Measurements from ENCODE around the gene GAPVD1.

The GAPVD1 gene

GRCh38 chr9:125337236-125337635 is 75.6 kb downstream of the GAPVD1 start:
- CTCF ChIA-PET = no interaction called here

GRCh38 chr9:125338929-125339328 is 77.3 kb downstream of the GAPVD1 start:
- ChIA-PET CTCF (no interaction called here), POLR2A (no interaction called here)
- TF ChIP-seq ZNF384 (IDR thresholded peaks at IDR 0.05) (no peak), NFRKB (IDR thresholded peaks at IDR 0.05) (no peak), L3MBTL2 (conservative IDR thresholded peaks at IDR 0.05) (no peak), LEF1 (IDR thresholded peaks at IDR 0.05; ENCODE audit: borderline replicate concordance) (no peak), FOXM1 (IDR thresholded peaks at IDR 0.05; ENCODE audit: borderline replicate concordance) (no peak), HDGF (IDR thresholded peaks at IDR 0.05; ENCODE audit: borderline replicate concordance) (no peak), CTBP1 (IDR thresholded peaks at IDR 0.05; ENCODE audit: borderline replicate concordance) (no peak), PKNOX1 (IDR thresholded peaks at IDR 0.05) (no peak), FOXA1 (IDR thresholded peaks at IDR 0.05) (no peak), SP1 (IDR thresholded peaks at IDR 0.05) (no peak), BHLHE40 (IDR thresholded peaks at IDR 0.05; ENCODE audit: borderline replicate concordance) (no peak), SUZ12 (IDR thresholded peaks at IDR 0.05) (no peak)
- no peak for DNase-seq (ENCODE audit: extremely low spot score)

More at GRCh38 chr9:125337236-125337635, 75.6 kb downstream of the GAPVD1 start:
- TF ChIP-seq BHLHE40 (IDR thresholded peaks at IDR 0.05; ENCODE audit: borderline replicate concordance) (no peak), L3MBTL2 (conservative IDR thresholded peaks at IDR 0.05) (no peak), NFRKB (IDR thresholded peaks at IDR 0.05) (no peak), LEF1 (IDR thresholded peaks at IDR 0.05; ENCODE audit: borderline replicate concordance) (no peak), ELF4 (IDR thresholded peaks at IDR 0.05) (no peak), PKNOX1 (IDR thresholded peaks at IDR 0.05) (no peak), SP1 (IDR thresholded peaks at IDR 0.05) (no peak), SUZ12 (IDR thresholded peaks at IDR 0.05) (no peak), ZNF384 (IDR thresholded peaks at IDR 0.05) (no peak), FOXA1 (IDR thresholded peaks at IDR 0.05) (no peak), FOXK2 (IDR thresholded peaks at IDR 0.05) (no peak), CTBP1 (IDR thresholded peaks at IDR 0.05; ENCODE audit: borderline replicate concordance) (no peak), HDGF (IDR thresholded peaks at IDR 0.05; ENCODE audit: borderline replicate concordance) (no peak), FOXM1 (IDR thresholded peaks at IDR 0.05; ENCODE audit: borderline replicate concordance) (no peak), TARDBP (IDR thresholded peaks at IDR 0.05) (no peak), ARNT (IDR thresholded peaks at IDR 0.05) (no peak)
- POLR2A ChIA-PET = no interaction called here
- no peak for DNase-seq (ENCODE audit: extremely low spot score)

- ChIA-PET CTCF (interaction anchor here (0.7 kb wide), 1 partner anchor 25 kb away, joined by 3 read pairs; no protein-coding TSS in a partner anchor), POLR2A (no interaction called here)
- TF ChIP-seq NFRKB (IDR thresholded peaks at IDR 0.05) (no peak), FOXA1 (IDR thresholded peaks at IDR 0.05) (no peak), ELF4 (IDR thresholded peaks at IDR 0.05) (no peak), FOXM1 (IDR thresholded peaks at IDR 0.05; ENCODE audit: borderline replicate concordance) (no peak), L3MBTL2 (conservative IDR thresholded peaks at IDR 0.05) (no peak), LEF1 (IDR thresholded peaks at IDR 0.05; ENCODE audit: borderline replicate concordance) (no peak), TARDBP (IDR thresholded peaks at IDR 0.05) (no peak), CTBP1 (IDR thresholded peaks at IDR 0.05; ENCODE audit: borderline replicate concordance) (no peak), PKNOX1 (IDR thresholded peaks at IDR 0.05) (no peak), ZNF384 (IDR thresholded peaks at IDR 0.05) (no peak), FOXK2 (IDR thresholded peaks at IDR 0.05) (no peak), ARNT (IDR thresholded peaks at IDR 0.05) (no peak), HDGF (IDR thresholded peaks at IDR 0.05; ENCODE audit: borderline replicate concordance) (no peak), BHLHE40 (IDR thresholded peaks at IDR 0.05; ENCODE audit: borderline replicate concordance) (no peak), SP1 (IDR thresholded peaks at IDR 0.05) (no peak), SUZ12 (IDR thresholded peaks at IDR 0.05) (no peak)
- DNase-seq (ENCODE audit: extremely low spot score) = no peak
Measured at GRCh38 chr9:125341566-125341965, 79.9 kb downstream of the GAPVD1 start.

GRCh38 chr9:125343518-125344275 is 82.1 kb downstream of the GAPVD1 start:
- TF ChIP-seq ZNF384 (IDR thresholded peaks at IDR 0.05) (no peak), HDGF (IDR thresholded peaks at IDR 0.05; ENCODE audit: borderline replicate concordance) (no peak)
- POLR2A ChIA-PET = no interaction called here

GRCh38 chr9:125346080-125346732 is 84.6 kb downstream of the GAPVD1 start:
- no peak for TF ChIP-seq ARNT (IDR thresholded peaks at IDR 0.05)
- no peak for TF ChIP-seq SUZ12 (IDR thresholded peaks at IDR 0.05)
- no peak for TF ChIP-seq FOXA1 (IDR thresholded peaks at IDR 0.05)
- TF ChIP-seq PKNOX1 (IDR thresholded peaks at IDR 0.05) = no peak
- no peak for TF ChIP-seq LEF1 (IDR thresholded peaks at IDR 0.05; ENCODE audit: borderline replicate concordance)
- no peak for TF ChIP-seq FOXK2 (IDR thresholded peaks at IDR 0.05)
- no peak for TF ChIP-seq HDGF (IDR thresholded peaks at IDR 0.05; ENCODE audit: borderline replicate concordance)
- no peak for TF ChIP-seq ELF4 (IDR thresholded peaks at IDR 0.05)
- TF ChIP-seq BHLHE40 (IDR thresholded peaks at IDR 0.05; ENCODE audit: borderline replicate concordance) = no peak
- no peak for TF ChIP-seq FOXM1 (IDR thresholded peaks at IDR 0.05; ENCODE audit: borderline replicate concordance)
- no peak for TF ChIP-seq CTBP1 (IDR thresholded peaks at IDR 0.05; ENCODE audit: borderline replicate concordance)
- no peak for TF ChIP-seq NFRKB (IDR thresholded peaks at IDR 0.05)
- TF ChIP-seq TARDBP (IDR thresholded peaks at IDR 0.05) = no peak
- TF ChIP-seq ZNF384 (IDR thresholded peaks at IDR 0.05) = no peak
- no peak for TF ChIP-seq SP1 (IDR thresholded peaks at IDR 0.05)
- no peak for TF ChIP-seq L3MBTL2 (conservative IDR thresholded peaks at IDR 0.05)
- ChIA-PET CTCF (no interaction called here), POLR2A (no interaction called here)
- no peak for DNase-seq (ENCODE audit: extremely low spot score)

More at GRCh38 chr9:125343518-125344275, 82.1 kb downstream of the GAPVD1 start:
- peak; percentile 32 for DNase-seq (ENCODE audit: extremely low spot score)
- CTCF ChIA-PET = no interaction called here

Data from HEK293T (cell line).